22Rv1 (cell line): Measurements from ENCODE around the gene PDZD7.

Experiments used
- CTCF ChIP-seq: fragments of 450-650 bp; IDR thresholded peaks from 2 replicates; pipeline ENCODE4 v1.5.1; 2017; ENCODE audit warnings: mild to moderate bottlenecking
- ZFX ChIP-seq: fragments of 450-650 bp; IDR thresholded peaks from 2 replicates; pipeline ENCODE4 v1.6.1; 2017; ENCODE audit warnings: antibody characterized with exemption, borderline replicate concordance

GRCh38 chr10:101000915-101001658 is 29.8 kb downstream of the PDZD7 start:
- no peak for TF ChIP-seq CTCF
- no peak for TF ChIP-seq ZFX
